ENCODE results near the gene AOX1. TPM values are rescaled to one million over a fixed set of nuclear protein-coding genes. Genes with fewer than 3 reads are reported as not detected.

Gene AOX1
- total RNA-seq, 4 donors from 2014 or later: 13.8 to 52.6 (median 33.8) TPM

- H3K4me1 ChIP-seq: no peaks in the 10 kb centered on the region
- H3K9me3 ChIP-seq: no peaks in the 10 kb centered on the region
- no peak for DNase-seq
- no peaks in the 10 kb centered on the region for H3K36me3 ChIP-seq
- no peak overlapping the region for H3K4me3 ChIP-seq
- no peaks in the 10 kb centered on the region for H3K27me3 ChIP-seq
- no peak for TF ChIP-seq POLR2A (IDR thresholded peaks at IDR 0.05)
- no peak for TF ChIP-seq CTCF (IDR thresholded peaks at IDR 0.05)
- H3K27ac ChIP-seq: no peak overlapping the region
- intact Hi-C loops (cut with DNase I; ENCODE audit: low total_unique reads): no loop called here
Measured at GRCh38 chr2:200649724-200650123, 63.9 kb downstream of the AOX1 start.

- Histone ChIP-seq H3K4me3 (no peak overlapping the region), H3K9me3 (no peaks in the 10 kb centered on the region), H3K36me3 (no peaks in the 10 kb centered on the region), H3K4me1 (no peaks in the 10 kb centered on the region), H3K27ac (no peak overlapping the region), H3K27me3 (no peaks in the 10 kb centered on the region)
- intact Hi-C loops (cut with DNase I; ENCODE audit: low total_unique reads): no loop called here
- DNase-seq: no peak
- TF ChIP-seq CTCF (IDR thresholded peaks at IDR 0.05): no peak
- TF ChIP-seq POLR2A (IDR thresholded peaks at IDR 0.05): no peak
Measured at GRCh38 chr2:200650195-200650594, 64.4 kb downstream of the AOX1 start.

- no peaks in the 10 kb centered on the region for H3K9me3 ChIP-seq
- intact Hi-C loops (cut with DNase I; ENCODE audit: low total_unique reads): no loop called here
- H3K36me3 ChIP-seq: no peaks in the 10 kb centered on the region
Measured at GRCh38 chr2:200652158-200652557, 66.3 kb downstream of the AOX1 start.

GRCh38 chr2:200653021-200653420 lies 67.2 kb downstream of the AOX1 start:
- Histone ChIP-seq H3K36me3 (no peaks in the 10 kb centered on the region), H3K9me3 (no peaks in the 10 kb centered on the region), H3K27ac (no peak overlapping the region), H3K4me3 (no peak overlapping the region), H3K4me1 (no peaks in the 10 kb centered on the region), H3K27me3 (no peaks in the 10 kb centered on the region)
- no peak for TF ChIP-seq POLR2A (IDR thresholded peaks at IDR 0.05)
- no peak for TF ChIP-seq CTCF (IDR thresholded peaks at IDR 0.05)
- intact Hi-C loops (cut with DNase I; ENCODE audit: low total_unique reads): no loop called here
- DNase-seq: no peak

More at GRCh38 chr2:200652158-200652557, 66.3 kb downstream of the AOX1 start:
- DNase-seq: no peak
- Histone ChIP-seq H3K27me3 (no peaks in the 10 kb centered on the region), H3K4me1 (no peaks in the 10 kb centered on the region), H3K4me3 (no peak overlapping the region), H3K27ac (no peak overlapping the region)
- TF ChIP-seq CTCF (IDR thresholded peaks at IDR 0.05): no peak
- no peak for TF ChIP-seq POLR2A (IDR thresholded peaks at IDR 0.05)

GRCh38 chr2:200654823-200655222 lies 69.0 kb downstream of the AOX1 start:
- no peak overlapping the region for H3K27ac ChIP-seq
- no peak for DNase-seq
- no peaks in the 10 kb centered on the region for H3K36me3 ChIP-seq
- H3K4me3 ChIP-seq: no peak overlapping the region
- TF ChIP-seq CTCF (IDR thresholded peaks at IDR 0.05) (no peak), POLR2A (IDR thresholded peaks at IDR 0.05) (no peak)
- H3K4me1 ChIP-seq: no peaks in the 10 kb centered on the region
- no peaks in the 10 kb centered on the region for H3K9me3 ChIP-seq
- intact Hi-C loops (cut with DNase I; ENCODE audit: low total_unique reads): no loop called here
- no peaks in the 10 kb centered on the region for H3K27me3 ChIP-seq

All from uterus (tissue), 4 donors.